ENCODE data around the gene TRPV3. TPM values are rescaled to one million over a fixed set of nuclear protein-coding genes. Genes with fewer than 3 reads are reported as not detected.

Gene TRPV3
- total and polyA plus RNA-seq, 9 of the 15 experiments (the other 6 are each of a cell fraction or from before 2014, with no cell fraction given), result 0.03 to 0.42 (median 0.11) TPM; not detected in 1

DNA sequence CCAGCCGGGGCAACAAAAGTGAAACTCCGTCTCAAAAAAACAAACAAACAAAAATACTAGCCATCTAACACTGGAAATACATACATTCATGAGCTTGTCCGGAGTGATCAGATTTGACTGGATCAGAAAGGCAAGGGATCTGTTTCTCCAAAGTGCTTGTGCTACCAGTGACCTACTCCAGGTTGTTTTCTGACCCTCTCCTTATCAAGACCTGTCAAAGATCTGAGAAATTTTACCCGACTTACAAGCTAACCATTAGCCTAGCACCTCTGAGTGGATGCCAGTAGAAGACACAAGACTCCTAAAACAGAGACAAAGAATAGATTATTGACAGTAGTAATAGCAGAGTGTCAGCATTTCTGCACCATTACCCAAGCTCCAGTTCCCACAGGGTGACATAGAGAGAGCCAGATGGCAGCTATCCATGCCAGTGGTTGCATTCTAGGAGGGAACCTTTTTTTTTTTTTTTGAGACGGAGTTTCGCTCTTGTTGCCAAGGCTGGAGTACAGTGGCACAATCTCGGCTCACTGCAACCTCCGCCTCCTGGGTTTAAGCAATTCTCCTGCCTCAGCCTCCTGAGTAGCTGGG is 72.0 kb downstream of the TRPV3 start:
- Histone ChIP-seq H3K36me3 (ENCODE audit: control insufficient read depth, insufficient read depth, low read length) (no peaks in the 10 kb centered on the region), H2AFZ (ENCODE audit: low read depth, low read length) (no peak overlapping the region), H4K20me1 (replicated peaks; ENCODE audit: control insufficient read depth, insufficient read depth, low read length) (no peaks in the 10 kb centered on the region), H3K4me3 (no peak overlapping the region), H3K9ac (ENCODE audit: insufficient read depth in 1 of 2, low read depth in 2 of 2, low read length in 2 of 2) (no peak overlapping the region), H3K4me2 (ENCODE audit: insufficient read depth, low read length) (no peak overlapping the region), H3K9me3 (replicated peaks; ENCODE audit: control insufficient read depth, insufficient read depth, low read depth, low read length) (no peaks in the 10 kb centered on the region), H3K4me1 (replicated peaks in 1 of 2; ENCODE audit: control insufficient read depth in 2 of 2, insufficient read depth in 2 of 2, low read length in 2 of 2) (no peaks in the 10 kb centered on the region), H3K79me2 (ENCODE audit: control insufficient read depth, insufficient read depth, low read length) (no peaks in the 10 kb centered on the region), H3K9me1 (ENCODE audit: control insufficient read depth, insufficient read depth, low read length) (no peaks in the 10 kb centered on the region), H3K27me3 (ENCODE audit: control insufficient read depth in 2 of 2, insufficient read depth in 2 of 2, low read length in 2 of 2) (no peaks in the 10 kb centered on the region), H3K27ac (ENCODE audit: extremely low read depth, low read depth, low read length) (no peak overlapping the region)
- POLR2A ChIA-PET, result no interaction called here
- CTCF ChIA-PET (ENCODE audit: low intra/inter-chr PET ratio), result no interaction called here
- in situ Hi-C loops (cut with MboI), result no loop called here
- BruUV-seq (replicated peaks), result no TSS peak
- no peak for TF ChIP-seq PYGO2 (tag; IDR thresholded peaks at IDR 0.05)
- no peak for TF ChIP-seq LARP7 (IDR thresholded peaks at IDR 0.05)
- FAIRE-seq (no peak), DNase-seq (ENCODE audit: extremely low read depth in 1 of 4, low spot score in 3 of 4) (no peak), ATAC-seq (no peak)
- WGBS (ENCODE audit: insufficient coverage, low coverage, missing lambda C conversion rate), result 0% methylated on average over 5 of the region's 8 CpGs
- intact Hi-C loops (cut with micrococcal nuclease), result no loop called here

DNA sequence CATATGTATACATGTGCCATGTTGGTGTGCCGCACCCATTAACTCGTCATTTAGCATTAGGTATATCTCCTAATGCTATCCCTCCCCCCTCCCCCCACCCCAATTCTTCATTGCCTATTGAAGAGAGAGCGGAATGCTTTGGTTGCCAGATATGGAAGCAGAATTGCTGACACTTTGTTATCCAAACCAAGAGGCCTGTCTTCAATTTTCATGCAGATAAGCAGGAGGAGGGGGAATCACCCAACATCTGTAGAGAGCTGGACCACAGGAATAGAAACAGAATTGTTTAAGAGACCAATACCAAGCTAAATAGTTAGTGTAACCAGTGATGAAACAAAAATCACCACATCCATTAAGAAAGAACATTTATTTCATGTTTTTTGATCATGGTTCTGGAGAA is 74.8 kb downstream of the TRPV3 start:
- no peak overlapping the region for H2AFZ ChIP-seq (ENCODE audit: low read depth, low read length)
- FAIRE-seq, result no peak
- ChIA-PET POLR2A (no interaction called here), CTCF (ENCODE audit: low intra/inter-chr PET ratio) (no interaction called here)
- no peaks in the 10 kb centered on the region for H3K9me1 ChIP-seq (ENCODE audit: control insufficient read depth, insufficient read depth, low read length)
- H3K9ac ChIP-seq (ENCODE audit: insufficient read depth in 1 of 2, low read depth in 2 of 2, low read length in 2 of 2), result no peak overlapping the region
- intact Hi-C loops (cut with micrococcal nuclease), result no loop called here
- H3K79me2 ChIP-seq (ENCODE audit: control insufficient read depth, insufficient read depth, low read length), result no peaks in the 10 kb centered on the region
- DNase-seq (ENCODE audit: extremely low read depth in 1 of 4, low spot score in 3 of 4), result no peak
- BruUV-seq (replicated peaks), result no TSS peak
- H3K4me2 ChIP-seq (ENCODE audit: insufficient read depth, low read length), result no peak overlapping the region
- no peaks in the 10 kb centered on the region for H3K9me3 ChIP-seq (replicated peaks; ENCODE audit: control insufficient read depth, insufficient read depth, low read depth, low read length)
- H3K27ac ChIP-seq (ENCODE audit: extremely low read depth, low read depth, low read length), result no peak overlapping the region
- no peaks in the 10 kb centered on the region for H3K4me1 ChIP-seq (replicated peaks in 1 of 2; ENCODE audit: control insufficient read depth in 2 of 2, insufficient read depth in 2 of 2, low read length in 2 of 2)
- in situ Hi-C loops (cut with MboI), result no loop called here
- H3K27me3 ChIP-seq (ENCODE audit: control insufficient read depth in 2 of 2, insufficient read depth in 2 of 2, low read length in 2 of 2), result peaks cover 0 to 4% of the 10 kb centered on the region in 2 experiments; a peak in 1 of 5 replicates
- 0% methylated on average over 1 of the region's 3 CpGs for WGBS (ENCODE audit: insufficient coverage, low coverage, missing lambda C conversion rate)
- no peaks in the 10 kb centered on the region for H4K20me1 ChIP-seq (replicated peaks; ENCODE audit: control insufficient read depth, insufficient read depth, low read length)
- H3K4me3 ChIP-seq, result no peak overlapping the region
- ATAC-seq, result no peak
- no peaks in the 10 kb centered on the region for H3K36me3 ChIP-seq (ENCODE audit: control insufficient read depth, insufficient read depth, low read length)
- TF ChIP-seq CHCHD3 (CRISPR knock-in tag; IDR thresholded peaks at IDR 0.05), result no peak
- TF ChIP-seq, protein P1, sequence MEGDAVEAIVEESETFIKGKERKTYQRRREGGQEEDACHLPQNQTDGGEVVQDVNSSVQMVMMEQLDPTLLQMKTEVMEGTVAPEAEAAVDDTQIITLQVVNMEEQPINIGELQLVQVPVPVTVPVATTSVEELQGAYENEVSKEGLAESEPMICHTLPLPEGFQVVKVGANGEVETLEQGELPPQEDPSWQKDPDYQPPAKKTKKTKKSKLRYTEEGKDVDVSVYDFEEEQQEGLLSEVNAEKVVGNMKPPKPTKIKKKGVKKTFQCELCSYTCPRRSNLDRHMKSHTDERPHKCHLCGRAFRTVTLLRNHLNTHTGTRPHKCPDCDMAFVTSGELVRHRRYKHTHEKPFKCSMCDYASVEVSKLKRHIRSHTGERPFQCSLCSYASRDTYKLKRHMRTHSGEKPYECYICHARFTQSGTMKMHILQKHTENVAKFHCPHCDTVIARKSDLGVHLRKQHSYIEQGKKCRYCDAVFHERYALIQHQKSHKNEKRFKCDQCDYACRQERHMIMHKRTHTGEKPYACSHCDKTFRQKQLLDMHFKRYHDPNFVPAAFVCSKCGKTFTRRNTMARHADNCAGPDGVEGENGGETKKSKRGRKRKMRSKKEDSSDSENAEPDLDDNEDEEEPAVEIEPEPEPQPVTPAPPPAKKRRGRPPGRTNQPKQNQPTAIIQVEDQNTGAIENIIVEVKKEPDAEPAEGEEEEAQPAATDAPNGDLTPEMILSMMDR (IDR thresholded peaks at IDR 0.05 in 2 of 3, conservative IDR thresholded peaks at IDR 0.05 in 1 of 3; ENCODE audit: insufficient read depth in 2 of 3, low read depth in 1 of 3, low read length in 3 of 3), result no peak
- no peak for TF ChIP-seq MYNN (IDR thresholded peaks at IDR 0.05)
- no peak for TF ChIP-seq MYNN (CRISPR knock-in tag; IDR thresholded peaks at IDR 0.05)
- TF ChIP-seq, protein P2, sequence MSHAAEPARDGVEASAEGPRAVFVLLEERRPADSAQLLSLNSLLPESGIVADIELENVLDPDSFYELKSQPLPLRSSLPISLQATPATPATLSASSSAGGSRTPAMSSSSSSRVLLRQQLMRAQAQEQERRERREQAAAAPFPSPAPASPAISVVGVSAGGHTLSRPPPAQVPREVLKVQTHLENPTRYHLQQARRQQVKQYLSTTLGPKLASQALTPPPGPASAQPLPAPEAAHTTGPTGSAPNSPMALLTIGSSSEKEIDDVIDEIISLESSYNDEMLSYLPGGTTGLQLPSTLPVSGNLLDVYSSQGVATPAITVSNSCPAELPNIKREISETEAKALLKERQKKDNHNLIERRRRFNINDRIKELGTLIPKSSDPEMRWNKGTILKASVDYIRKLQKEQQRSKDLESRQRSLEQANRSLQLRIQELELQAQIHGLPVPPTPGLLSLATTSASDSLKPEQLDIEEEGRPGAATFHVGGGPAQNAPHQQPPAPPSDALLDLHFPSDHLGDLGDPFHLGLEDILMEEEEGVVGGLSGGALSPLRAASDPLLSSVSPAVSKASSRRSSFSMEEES (CRISPR knock-in tag; IDR thresholded peaks at IDR 0.05), result no peak
- TF ChIP-seq SREBF1 (IDR thresholded peaks at IDR 0.05; ENCODE audit: borderline replicate concordance, low read depth, low read length), result no peak
- no peak for TF ChIP-seq HNRNPL (IDR thresholded peaks at IDR 0.05; ENCODE audit: low read depth, low read length)
- TF ChIP-seq, protein P3, sequence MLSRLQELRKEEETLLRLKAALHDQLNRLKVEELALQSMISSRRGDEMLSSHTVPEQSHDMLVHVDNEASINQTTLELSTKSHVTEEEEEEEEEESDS (CRISPR knock-in tag; IDR thresholded peaks at IDR 0.05), result no peak
- TF ChIP-seq RFX1 (IDR thresholded peaks at IDR 0.05), result no peak
- TF ChIP-seq, protein P4, sequence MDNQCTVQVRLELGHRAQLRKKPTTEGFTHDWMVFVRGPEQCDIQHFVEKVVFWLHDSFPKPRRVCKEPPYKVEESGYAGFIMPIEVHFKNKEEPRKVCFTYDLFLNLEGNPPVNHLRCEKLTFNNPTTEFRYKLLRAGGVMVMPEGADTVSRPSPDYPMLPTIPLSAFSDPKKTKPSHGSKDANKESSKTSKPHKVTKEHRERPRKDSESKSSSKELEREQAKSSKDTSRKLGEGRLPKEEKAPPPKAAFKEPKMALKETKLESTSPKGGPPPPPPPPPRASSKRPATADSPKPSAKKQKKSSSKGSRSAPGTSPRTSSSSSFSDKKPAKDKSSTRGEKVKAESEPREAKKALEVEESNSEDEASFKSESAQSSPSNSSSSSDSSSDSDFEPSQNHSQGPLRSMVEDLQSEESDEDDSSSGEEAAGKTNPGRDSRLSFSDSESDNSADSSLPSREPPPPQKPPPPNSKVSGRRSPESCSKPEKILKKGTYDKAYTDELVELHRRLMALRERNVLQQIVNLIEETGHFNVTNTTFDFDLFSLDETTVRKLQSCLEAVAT (IDR thresholded peaks at IDR 0.05), result no peak
